Gastrocnemius medialis (tissue), 4 donors: Measurements from ENCODE around the gene CC2D2A. TPM values are rescaled to one million over a fixed set of nuclear protein-coding genes. Genes with fewer than 3 reads are reported as not detected.

Experiments
- ATAC-seq, 2 donors: fragments of 150-250 bp; one replicate each; pipeline ENCODE4 v1.9.1; 2016
- DNase-seq, 2 donors: peaks; one replicate each; pipeline ENCODE4 v3.0.0-alpha.2; 2019
- H3K27ac ChIP-seq, 4 donors: fragments of 200-600 bp; sonication (generic); 1 replicate in 1 of 4; 2 replicates in 3 of 4; pipeline ENCODE4 v1.5.1; 2016 to 2018; ENCODE audit warnings: mild to moderate bottlenecking in 2 of 4, moderate library complexity in 1 of 4
- H3K27me3 ChIP-seq, 3 donors: fragments of 200-600 bp; sonication (generic) in 2 of 3; 1 replicate in 1 of 3; 2 replicates in 2 of 3; pipeline versions ENCODE4 v1.5.1 to v1.6.0; 2016 to 2019; ENCODE audit warnings: mild to moderate bottlenecking in 1 of 3, moderate library complexity in 1 of 3
- H3K36me3 ChIP-seq, 2 donors: fragments of 200-600 bp; sonication (generic) in 1 of 2; one replicate each; pipeline ENCODE4 v1.5.1; 2017 to 2018
- H3K4me1 ChIP-seq, 2 donors: fragments of 200-600 bp; sonication (generic) in 1 of 2; one replicate each; pipeline ENCODE4 v1.5.1; 2016 to 2017; ENCODE audit warnings: mild to moderate bottlenecking in 2 of 2
- H3K4me3 ChIP-seq, 4 donors: fragments of 200-600 bp; sonication (generic) in 3 of 4; 1 replicate in 1 of 4; 2 replicates in 3 of 4; pipeline ENCODE4 v1.5.1; 2016 to 2019; ENCODE audit warnings: mild to moderate bottlenecking in 2 of 4
- H3K9me3 ChIP-seq, 3 donors: fragments of 200-600 bp; sonication (generic) in 2 of 3; 1 replicate in 1 of 3; 2 replicates in 2 of 3; pipeline ENCODE4 v1.5.1; 2016 to 2019
- POLR2A ChIP-seq, 2 donors: fragments of 450-650 bp; IDR thresholded peaks; one replicate each; pipeline ENCODE4 v1.6.1; 2017; ENCODE audit warnings: antibody characterized with exemption in 2 of 2, mild to moderate bottlenecking in 2 of 2, moderate library complexity in 2 of 2
- in situ Hi-C, 4 donors: fragments of 200-750 bp; cut with MboI; loops; one replicate each; pipeline versions ENCODE4 v1.15.0 to v1.8.0; 2017; ENCODE audit warnings: low sequenced_read_pairs in 4 of 4
- intact Hi-C: fragments of 100-400 bp; cut with DNase I; formaldehyde crosslinking; loops from one replicate; pipeline ENCODE4 v1.15.1; 2023; ENCODE audit warnings: low total_unique reads
- total RNA-seq, 4 donors: library from RNA; depleted of rRNA; stranded (reverse); fragments of >200 nt; gene quantifications; one replicate each; pipeline versions ENCODE4 v1.1.0 to v1.2.3, GENCODE V29; 2016
- TF ChIP-seq, protein P1 (sequence below), 5 experiments: fragments of 450-650 bp in 3 of 5; fragments of 200-600 bp in 2 of 5; sonication (generic) in 2 of 5; IDR thresholded peaks in 4 of 5; conservative IDR thresholded peaks in 1 of 5; 1 replicate in 4 of 5; 2 replicates in 1 of 5; pipeline ENCODE4 v1.5.1; 2016 to 2019; ENCODE audit warnings: antibody characterized with exemption in 5 of 5, mild to moderate bottlenecking in 3 of 5, moderate library complexity in 3 of 5

CC2D2A gene
- total RNA-seq, 4 donors from 2014 or later: 1.1 to 4.0 (median 2.9) TPM

GRCh38 chr4:15488658-15489470 is 19.2 kb downstream of the CC2D2A start:
- ATAC-seq (peak in 1 of 2 donors; percentile 65), DNase-seq (no peak)
- peak overlapping the region in 3 of 4 donors; percentile 23 to 58 (median 47) for H3K27ac ChIP-seq
- TF ChIP-seq, protein P1, sequence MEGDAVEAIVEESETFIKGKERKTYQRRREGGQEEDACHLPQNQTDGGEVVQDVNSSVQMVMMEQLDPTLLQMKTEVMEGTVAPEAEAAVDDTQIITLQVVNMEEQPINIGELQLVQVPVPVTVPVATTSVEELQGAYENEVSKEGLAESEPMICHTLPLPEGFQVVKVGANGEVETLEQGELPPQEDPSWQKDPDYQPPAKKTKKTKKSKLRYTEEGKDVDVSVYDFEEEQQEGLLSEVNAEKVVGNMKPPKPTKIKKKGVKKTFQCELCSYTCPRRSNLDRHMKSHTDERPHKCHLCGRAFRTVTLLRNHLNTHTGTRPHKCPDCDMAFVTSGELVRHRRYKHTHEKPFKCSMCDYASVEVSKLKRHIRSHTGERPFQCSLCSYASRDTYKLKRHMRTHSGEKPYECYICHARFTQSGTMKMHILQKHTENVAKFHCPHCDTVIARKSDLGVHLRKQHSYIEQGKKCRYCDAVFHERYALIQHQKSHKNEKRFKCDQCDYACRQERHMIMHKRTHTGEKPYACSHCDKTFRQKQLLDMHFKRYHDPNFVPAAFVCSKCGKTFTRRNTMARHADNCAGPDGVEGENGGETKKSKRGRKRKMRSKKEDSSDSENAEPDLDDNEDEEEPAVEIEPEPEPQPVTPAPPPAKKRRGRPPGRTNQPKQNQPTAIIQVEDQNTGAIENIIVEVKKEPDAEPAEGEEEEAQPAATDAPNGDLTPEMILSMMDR (IDR thresholded peaks at IDR 0.05 in 4 of 5, conservative IDR thresholded peaks at IDR 0.05 in 1 of 5): no peak
- TF ChIP-seq POLR2A (IDR thresholded peaks at IDR 0.05): no peak
- no peaks in the 10 kb centered on the region for H3K36me3 ChIP-seq
- H3K27me3 ChIP-seq: no peaks in the 10 kb centered on the region
- intact Hi-C loops (no loop called here), in situ Hi-C loops (loop anchor here (10.0 to 25.0 kb wide), 5 partner anchors 156 to 523 kb away; partner anchors contain the start of genes FBXL5 (in 1 of the 4) and FGFBP2 (in 1 of the 4))
- H3K4me3 ChIP-seq: no peak overlapping the region
- no peaks in the 10 kb centered on the region for H3K9me3 ChIP-seq
- no peaks in the 10 kb centered on the region for H3K4me1 ChIP-seq

- no peaks in the 10 kb centered on the region for H3K9me3 ChIP-seq
- in situ Hi-C loops (loop anchor here (10.0 to 25.0 kb wide), 5 partner anchors 155 to 523 kb away; partner anchors contain the start of genes FBXL5 (in 1 of the 4) and FGFBP2 (in 1 of the 4)), intact Hi-C loops (no loop called here)
- H3K4me3 ChIP-seq: no peak overlapping the region
- no peak for ATAC-seq
- peak overlapping the region in 1 of 4 donors; percentile 49 for H3K27ac ChIP-seq
- H3K4me1 ChIP-seq: no peaks in the 10 kb centered on the region
- DNase-seq: no peak
- H3K36me3 ChIP-seq: no peaks in the 10 kb centered on the region
- TF ChIP-seq POLR2A (IDR thresholded peaks at IDR 0.05): no peak
- TF ChIP-seq, protein P1 (IDR thresholded peaks at IDR 0.05 in 4 of 5, conservative IDR thresholded peaks at IDR 0.05 in 1 of 5): no peak
- H3K27me3 ChIP-seq: no peaks in the 10 kb centered on the region
Observed at GRCh38 chr4:15489551-15489950, 19.9 kb downstream of the CC2D2A start.

DNA sequence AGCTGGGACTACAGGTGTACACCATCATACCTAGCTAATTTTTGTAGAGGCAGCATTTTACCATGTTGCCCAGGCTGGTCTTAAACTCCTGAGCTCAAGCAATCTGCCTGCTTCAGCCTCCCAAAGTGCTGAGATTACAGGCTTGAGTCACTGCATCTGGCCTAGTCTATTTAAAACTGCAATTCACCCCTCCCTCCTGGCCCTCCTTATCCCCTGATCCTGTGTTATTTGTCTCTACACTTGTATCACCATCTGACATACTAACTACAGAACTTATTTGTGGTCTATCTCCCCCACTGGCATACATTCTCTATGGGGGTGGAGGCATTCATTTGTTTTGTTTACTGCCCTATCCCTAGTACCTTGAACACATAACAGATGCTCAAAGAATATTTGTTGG is 23.7 kb downstream of the CC2D2A start:
- no peak for TF ChIP-seq POLR2A (IDR thresholded peaks at IDR 0.05)
- TF ChIP-seq, protein P1 (IDR thresholded peaks at IDR 0.05 in 4 of 5, conservative IDR thresholded peaks at IDR 0.05 in 1 of 5): no peak
- in situ Hi-C loops: loop anchor here (25.0 kb wide), 4 partner anchors 169 to 519 kb away; partner anchors contain the start of genes FBXL5 (in 1 of the 4) and FGFBP2 (in 1 of the 4)
- Histone ChIP-seq H3K27ac (no peak overlapping the region), H3K36me3 (no peaks in the 10 kb centered on the region), H3K4me3 (no peak overlapping the region), H3K9me3 (no peaks in the 10 kb centered on the region), H3K27me3 (no peaks in the 10 kb centered on the region), H3K4me1 (no peaks in the 10 kb centered on the region)
- ATAC-seq (no peak), DNase-seq (no peak)
- intact Hi-C loops: no loop called here

DNA sequence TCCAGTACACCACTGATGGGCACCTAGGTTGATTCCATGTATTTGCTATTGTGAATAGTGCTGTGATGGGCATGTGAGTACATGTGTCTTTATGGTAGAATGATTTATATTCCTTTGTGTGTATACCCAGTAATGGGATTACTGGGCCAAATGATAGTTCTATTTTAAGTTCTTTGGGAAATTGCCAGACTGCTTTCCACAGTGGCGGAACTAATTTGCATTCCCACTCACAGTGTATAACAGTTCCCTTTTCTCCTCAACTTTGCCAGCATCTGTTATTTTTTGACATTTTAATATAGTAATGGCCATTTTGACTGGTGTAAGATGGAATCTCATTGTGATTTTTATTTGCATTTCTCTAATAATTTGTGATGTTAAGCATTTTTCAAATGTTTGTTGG is 25.9 kb downstream of the CC2D2A start:
- no peaks in the 10 kb centered on the region for H3K36me3 ChIP-seq
- H3K4me1 ChIP-seq: no peaks in the 10 kb centered on the region
- no peaks in the 10 kb centered on the region for H3K27me3 ChIP-seq
- H3K9me3 ChIP-seq: no peaks in the 10 kb centered on the region
- no peak for ATAC-seq
- in situ Hi-C loops: loop anchor here (25.0 kb wide), 4 partner anchors 167 to 517 kb away; partner anchors contain the start of genes FBXL5 (in 1 of the 4) and FGFBP2 (in 1 of the 4)
- no peak overlapping the region for H3K4me3 ChIP-seq
- TF ChIP-seq, protein P1 (IDR thresholded peaks at IDR 0.05 in 4 of 5, conservative IDR thresholded peaks at IDR 0.05 in 1 of 5): no peak
- TF ChIP-seq POLR2A (IDR thresholded peaks at IDR 0.05): no peak
- intact Hi-C loops: no loop called here
- no peak for DNase-seq
- H3K27ac ChIP-seq: no peak overlapping the region
